ENCODE measurements around the gene CTNNA3. TPM values are rescaled to one million over a fixed set of nuclear protein-coding genes. Genes with fewer than 3 reads are reported as not detected.

Gene CTNNA3
- total RNA-seq, 2 donors from 2014 or later, result under 0.01 to 0.33 TPM

- ATAC-seq, result no peak
- 65 to 66% methylated on average over 3 of the region's 3 CpGs for WGBS, 2 donors
- intact Hi-C loops (cut with DNase I), result no loop called here
Observed at GRCh38 chr10:66649626-66650025, 1046.4 kb downstream of the CTNNA3 start.

GRCh38 chr10:66642217-66642616 lies 1053.8 kb downstream of the CTNNA3 start:
- no peak for ATAC-seq
- 36 to 53% methylated on average over 1 of the region's 1 CpG for WGBS, 2 donors
- intact Hi-C loops (cut with DNase I), result no loop called here
- Histone ChIP-seq H3K27ac (no peak overlapping the region), H3K9me3 (no peaks in the 10 kb centered on the region), H3K4me1 (no peaks in the 10 kb centered on the region), H3K36me3 (replicated peaks in 1 of 2; ENCODE audit: insufficient read depth in 1 of 2, low read depth in 2 of 2) (no peaks in the 10 kb centered on the region), H3K4me3 (no peak overlapping the region), H3K27me3 (no peaks in the 10 kb centered on the region)
- TF ChIP-seq POLR2A (IDR thresholded peaks at IDR 0.05), result no peak
- TF ChIP-seq CTCF (IDR thresholded peaks at IDR 0.05), result no peak
- DNase-seq, result no peak

More at GRCh38 chr10:66649626-66650025, 1046.4 kb downstream of the CTNNA3 start:
- Histone ChIP-seq H3K4me3 (no peak overlapping the region), H3K9me3 (no peaks in the 10 kb centered on the region), H3K27ac (no peak overlapping the region), H3K4me1 (no peaks in the 10 kb centered on the region), H3K27me3 (no peaks in the 10 kb centered on the region), H3K36me3 (replicated peaks in 1 of 2; ENCODE audit: insufficient read depth in 1 of 2, low read depth in 2 of 2) (no peaks in the 10 kb centered on the region)
- TF ChIP-seq CTCF (IDR thresholded peaks at IDR 0.05) (no peak), POLR2A (IDR thresholded peaks at IDR 0.05) (no peak)
- DNase-seq, result no peak

- DNase-seq (no peak), ATAC-seq (no peak)
- H3K4me1 ChIP-seq, result no peaks in the 10 kb centered on the region
- no peaks in the 10 kb centered on the region for H3K36me3 ChIP-seq (replicated peaks in 1 of 2; ENCODE audit: insufficient read depth in 1 of 2, low read depth in 2 of 2)
- no peaks in the 10 kb centered on the region for H3K9me3 ChIP-seq
- no peaks in the 10 kb centered on the region for H3K27me3 ChIP-seq
- no peak overlapping the region for H3K27ac ChIP-seq
- TF ChIP-seq POLR2A (IDR thresholded peaks at IDR 0.05) (no peak), CTCF (IDR thresholded peaks at IDR 0.05) (no peak)
- intact Hi-C loops (cut with DNase I), result no loop called here
- H3K4me3 ChIP-seq, result no peak overlapping the region
- 40 to 50% methylated on average over 1 of the region's 1 CpG for WGBS, 2 donors
Observed at GRCh38 chr10:66639371-66639770, 1056.6 kb downstream of the CTNNA3 start.

DNA sequence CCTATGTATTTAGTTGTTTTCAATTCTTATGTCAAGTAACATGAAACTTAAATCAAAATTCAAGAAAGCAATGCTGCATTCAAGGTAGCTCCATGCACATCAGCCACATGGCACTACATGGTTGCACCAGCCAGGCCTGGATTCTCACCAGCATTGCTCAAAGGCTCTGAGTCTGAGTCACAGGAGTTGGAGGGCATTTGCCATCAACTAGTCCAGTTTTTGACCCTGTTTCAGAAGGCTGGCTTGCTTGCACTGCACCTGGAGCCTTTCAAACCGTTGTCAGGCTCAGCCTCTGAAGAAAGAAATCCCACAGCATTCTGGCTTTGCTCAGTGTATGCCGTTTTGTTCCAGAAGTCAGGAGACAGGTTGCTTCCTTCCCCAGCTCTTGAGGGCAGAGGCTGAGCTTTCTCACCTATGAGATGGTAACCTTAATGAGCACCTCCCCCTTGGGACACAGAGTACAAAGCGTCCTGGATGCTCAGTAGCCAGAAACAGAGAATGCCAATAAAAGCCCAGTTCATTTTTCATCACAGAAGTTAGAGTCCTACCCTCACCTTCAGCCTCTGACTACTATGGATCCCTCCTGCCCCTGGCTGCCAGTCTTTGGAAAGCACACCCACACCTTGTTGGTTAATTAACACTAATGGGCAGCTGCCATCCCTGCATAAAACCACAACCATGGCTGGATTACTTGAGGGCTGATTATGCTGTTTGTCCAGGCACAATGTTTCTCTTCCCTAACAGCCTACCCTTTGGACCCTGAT lies 1058.5 kb downstream of the CTNNA3 start:
- no peak overlapping the region for H3K27ac ChIP-seq
- H3K4me3 ChIP-seq, result no peak overlapping the region
- intact Hi-C loops (cut with DNase I), result no loop called here
- ATAC-seq, result no peak
- 43 to 60% methylated on average over 3 of the region's 3 CpGs for WGBS, 2 donors
- no peak for TF ChIP-seq POLR2A (IDR thresholded peaks at IDR 0.05)
- no peak for TF ChIP-seq CTCF (IDR thresholded peaks at IDR 0.05)
- no peaks in the 10 kb centered on the region for H3K36me3 ChIP-seq (replicated peaks in 1 of 2; ENCODE audit: insufficient read depth in 1 of 2, low read depth in 2 of 2)
- H3K27me3 ChIP-seq, result no peaks in the 10 kb centered on the region
- DNase-seq, result no peak
- H3K9me3 ChIP-seq, result no peaks in the 10 kb centered on the region
- H3K4me1 ChIP-seq, result no peaks in the 10 kb centered on the region

GRCh38 chr10:66629996-66630395 lies 1066.0 kb downstream of the CTNNA3 start:
- Histone ChIP-seq H3K9me3 (no peaks in the 10 kb centered on the region), H3K27me3 (no peaks in the 10 kb centered on the region), H3K36me3 (replicated peaks in 1 of 2; ENCODE audit: insufficient read depth in 1 of 2, low read depth in 2 of 2) (no peaks in the 10 kb centered on the region), H3K4me1 (no peaks in the 10 kb centered on the region), H3K4me3 (no peak overlapping the region), H3K27ac (no peak overlapping the region)
- DNase-seq (no peak), ATAC-seq (no peak)
- TF ChIP-seq CTCF (IDR thresholded peaks at IDR 0.05) (no peak), POLR2A (IDR thresholded peaks at IDR 0.05) (no peak)
- intact Hi-C loops (cut with DNase I), result no loop called here
